CD14-positive monocyte (primary cell): Measurements from ENCODE around the gene TSGA10IP. TPM values are rescaled to one million over a fixed set of nuclear protein-coding genes. Genes with fewer than 3 reads are reported as not detected.

Experiments used
- DNase-seq, 3 donors: peaks; one replicate each; pipeline ENCODE4 v3.0.0-alpha.2; 2011 to 2022
- H2AFZ ChIP-seq: 2 replicates; pipeline ENCODE4 v1.6.0; 2012; ENCODE audit warnings: mild to moderate bottlenecking, low read depth, low read length, inconsistent platforms; ENCODE audit not compliant: insufficient read depth, poor library complexity, severe bottlenecking
- H3K27ac ChIP-seq, 2 donors: 1 replicate in 1 of 2; 2 replicates in 1 of 2; pipeline ENCODE4 v1.5.1; 2012 to 2013; ENCODE audit warnings: low read length in 2 of 2, control low read depth in 1 of 2, inconsistent platforms in 1 of 2, low read depth in 1 of 2, mild to moderate bottlenecking in 1 of 2
- H3K27me3 ChIP-seq, 2 donors: one replicate each; pipeline versions ENCODE4 v1.6.0 to v1.6.1; 2011 to 2013; ENCODE audit warnings: low read length in 2 of 2; ENCODE audit not compliant: control insufficient read depth in 2 of 2, insufficient read depth in 2 of 2
- H3K36me3 ChIP-seq, 2 donors: replicated peaks in 1 of 2; 1 replicate in 1 of 2; 2 replicates in 1 of 2; pipeline versions ENCODE4 v1.5.1 to v1.6.1; 2012 to 2013; ENCODE audit warnings: low read length in 2 of 2, control low read depth in 1 of 2, inconsistent platforms in 1 of 2, mild to moderate bottlenecking in 1 of 2; ENCODE audit not compliant: insufficient read depth in 2 of 2, control insufficient read depth in 1 of 2
- H3K4me1 ChIP-seq, 2 donors: 1 replicate in 1 of 2; 2 replicates in 1 of 2; pipeline versions ENCODE4 v1.5.1 to v1.6.1; 2012 to 2013; ENCODE audit warnings: low read length in 2 of 2, control low read depth in 1 of 2, inconsistent platforms in 1 of 2, mild to moderate bottlenecking in 1 of 2, moderate library complexity in 1 of 2; ENCODE audit not compliant: insufficient read depth in 2 of 2, control insufficient read depth in 1 of 2
- H3K4me2 ChIP-seq: replicated peaks from 2 replicates; pipeline ENCODE3; 2012; ENCODE audit warnings: low read length, moderate library complexity, mild to moderate bottlenecking; ENCODE audit not compliant: poor library complexity, severe bottlenecking; ENCODE audit errors: extremely low read depth
- H3K4me3 ChIP-seq, 3 experiments: fragments of 200-600 bp in 1 of 3; sonication (generic) in 1 of 3; replicated peaks in 1 of 3; 1 replicate in 2 of 3; 2 replicates in 1 of 3; pipeline ENCODE4 v1.5.1; 2011 to 2013; ENCODE audit warnings: low read length in 3 of 3, mild to moderate bottlenecking in 3 of 3, control low read depth in 2 of 3, low read depth in 2 of 3, inconsistent platforms in 1 of 3, moderate library complexity in 1 of 3
- H3K79me2 ChIP-seq: 2 replicates; pipeline ENCODE4 v1.6.0; 2012; ENCODE audit warnings: mild to moderate bottlenecking, control low read depth, inconsistent platforms, low read length, moderate library complexity; ENCODE audit not compliant: insufficient read depth
- H3K9ac ChIP-seq: 2 replicates; pipeline ENCODE4 v1.6.0; 2017; ENCODE audit warnings: low read length, mild to moderate bottlenecking; ENCODE audit not compliant: insufficient read depth, poor library complexity, severe bottlenecking
- H3K9me3 ChIP-seq, 2 donors: replicated peaks in 1 of 2; 1 replicate in 1 of 2; 2 replicates in 1 of 2; pipeline versions ENCODE4 v1.5.1 to v1.6.1; 2012 to 2013; ENCODE audit warnings: low read length in 2 of 2, control low read depth in 1 of 2; ENCODE audit not compliant: control insufficient read depth in 1 of 2, insufficient read depth in 1 of 2
- H4K20me1 ChIP-seq: 2 replicates; pipeline ENCODE4 v1.6.0; 2012; ENCODE audit warnings: mild to moderate bottlenecking, low read length, control low read depth, moderate library complexity; ENCODE audit not compliant: insufficient read depth
- H3K27ac Mint-ChIP-seq, 7 donors: one replicate each; pipeline ENCODE4 v1.8.0; 2020; ENCODE audit warnings: mild to moderate bottlenecking in 7 of 7, mixed read lengths in 7 of 7, moderate library complexity in 6 of 7, inconsistent platforms in 2 of 7
- H3K27me3 Mint-ChIP-seq, 3 donors: one replicate each; pipeline ENCODE4 v1.8.0; 2021 to 2022; ENCODE audit warnings: low read depth in 3 of 3, mild to moderate bottlenecking in 3 of 3, mixed read lengths in 3 of 3, moderate library complexity in 3 of 3, inconsistent platforms in 1 of 3
- H3K36me3 Mint-ChIP-seq, 2 donors: one replicate each; pipeline ENCODE4 v1.8.0; 2020; ENCODE audit warnings: mixed read lengths in 2 of 2, inconsistent platforms in 1 of 2, mild to moderate bottlenecking in 1 of 2
- H3K4me1 Mint-ChIP-seq: one replicate; pipeline ENCODE4 v1.8.0; 2020; ENCODE audit warnings: mild to moderate bottlenecking, mixed read lengths
- H3K4me3 Mint-ChIP-seq, 2 donors: one replicate each; pipeline ENCODE4 v1.8.0; 2020; ENCODE audit warnings: mild to moderate bottlenecking in 2 of 2, mixed read lengths in 2 of 2, moderate library complexity in 1 of 2
- H3K9me3 Mint-ChIP-seq, 7 donors: one replicate each; pipeline ENCODE4 v1.8.0; 2020 to 2022; ENCODE audit warnings: mixed read lengths in 7 of 7, mild to moderate bottlenecking in 6 of 7, moderate library complexity in 6 of 7, inconsistent platforms in 2 of 7
- WGBS: methylation state at CpG from one replicate; pipeline ENCODE4 v1.1.5; 2013; ENCODE audit warnings: missing lambda C conversion rate; ENCODE audit not compliant: insufficient coverage; 5-methylcytosine and 5-hydroxymethylcytosine counted together
- intact Hi-C, 2 donors: fragments of 100-400 bp; cut with micrococcal nuclease; formaldehyde crosslinking; loops; one replicate each; pipeline versions ENCODE4 v1.15.0 to v1.15.1; 2023
- polyA plus RNA-seq, 3 donors: library from polyadenylated mRNA; depleted of rRNA in 1 of 3; unstranded in 2 of 3; stranded (reverse) in 1 of 3; fragments of 300-500 nt in 2 of 3; fragments of >200 nt in 1 of 3; fragmentation: Illumina TruSeq in 2 of 3; gene quantifications; 1 replicate in 2 of 3; 2 replicates in 1 of 3; pipeline ENCODE4 v1.2.3, GENCODE V29; 2012 to 2021
- TF ChIP-seq, protein P1 (sequence below): fragments of 200-600 bp; IDR thresholded peaks from one replicate; pipeline ENCODE4 v1.8.0; 2022; ENCODE audit warnings: antibody characterized with exemption, mild to moderate bottlenecking

The TSGA10IP gene
- polyA plus RNA-seq, 3 donors: 0.67 to 0.71 TPM; not detected in 1

DNA sequence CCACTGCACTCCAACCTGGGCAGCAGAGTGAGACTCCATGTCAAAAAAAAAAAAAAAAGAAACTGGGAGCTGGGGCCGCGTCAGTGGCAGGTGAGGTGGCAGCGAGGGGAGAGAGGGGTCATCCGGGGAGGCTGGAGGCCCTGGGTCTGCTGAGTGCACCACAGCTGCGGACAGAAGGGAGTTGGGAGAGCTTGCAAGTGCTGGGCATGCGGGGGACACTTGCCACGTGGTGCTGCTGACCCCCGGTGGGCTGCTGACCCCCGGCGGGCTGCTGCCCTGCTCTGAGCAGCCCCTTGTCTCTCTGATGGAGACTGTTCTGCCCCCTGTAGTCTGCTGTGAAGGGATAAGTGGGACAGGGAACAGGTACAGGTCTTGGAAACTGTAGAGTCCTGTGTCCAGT lies 23.4 kb upstream of the TSGA10IP start:
- DNase-seq: no peak
- peaks cover 30 to 38% of the 10 kb centered on the region in 2 donors for H3K4me1 ChIP-seq
- Mint-ChIP-seq H3K36me3 (peaks cover 30 to 34% of the 10 kb centered on the region in 2 donors), H3K9me3 (no peaks in the 10 kb centered on the region), H3K4me3 (no peak overlapping the region), H3K4me1 (peaks cover 30% of the 10 kb centered on the region), H3K27me3 (peaks cover 0 to 2% (median 1%) of the 10 kb centered on the region in 3 donors), H3K27ac (peak overlapping the region in 2 of 7 donors; percentile 54 to 61)
- H3K27me3 ChIP-seq: no peaks in the 10 kb centered on the region
- no peak overlapping the region for H3K27ac ChIP-seq
- H3K9ac ChIP-seq: no peak overlapping the region
- peaks cover 36% of the 10 kb centered on the region for H3K79me2 ChIP-seq
- H3K4me3 ChIP-seq: no peak overlapping the region
- H3K4me2 ChIP-seq: no peak overlapping the region
- no peaks in the 10 kb centered on the region for H4K20me1 ChIP-seq
- TF ChIP-seq, protein P1, sequence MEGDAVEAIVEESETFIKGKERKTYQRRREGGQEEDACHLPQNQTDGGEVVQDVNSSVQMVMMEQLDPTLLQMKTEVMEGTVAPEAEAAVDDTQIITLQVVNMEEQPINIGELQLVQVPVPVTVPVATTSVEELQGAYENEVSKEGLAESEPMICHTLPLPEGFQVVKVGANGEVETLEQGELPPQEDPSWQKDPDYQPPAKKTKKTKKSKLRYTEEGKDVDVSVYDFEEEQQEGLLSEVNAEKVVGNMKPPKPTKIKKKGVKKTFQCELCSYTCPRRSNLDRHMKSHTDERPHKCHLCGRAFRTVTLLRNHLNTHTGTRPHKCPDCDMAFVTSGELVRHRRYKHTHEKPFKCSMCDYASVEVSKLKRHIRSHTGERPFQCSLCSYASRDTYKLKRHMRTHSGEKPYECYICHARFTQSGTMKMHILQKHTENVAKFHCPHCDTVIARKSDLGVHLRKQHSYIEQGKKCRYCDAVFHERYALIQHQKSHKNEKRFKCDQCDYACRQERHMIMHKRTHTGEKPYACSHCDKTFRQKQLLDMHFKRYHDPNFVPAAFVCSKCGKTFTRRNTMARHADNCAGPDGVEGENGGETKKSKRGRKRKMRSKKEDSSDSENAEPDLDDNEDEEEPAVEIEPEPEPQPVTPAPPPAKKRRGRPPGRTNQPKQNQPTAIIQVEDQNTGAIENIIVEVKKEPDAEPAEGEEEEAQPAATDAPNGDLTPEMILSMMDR: no peak
- H2AFZ ChIP-seq: no peak overlapping the region
- intact Hi-C loops: loop anchor here in 1 of 2 donors (5.0 kb wide), 2 partner anchors 35 to 40 kb away; partner anchors contain the start of genes FIBP and SART1
- H3K36me3 ChIP-seq: peaks cover 12 to 28% of the 10 kb centered on the region in 2 donors
- 100% methylated on average over 10 of the region's 10 CpGs for WGBS
- H3K9me3 ChIP-seq: no peaks in the 10 kb centered on the region

- WGBS: 27% methylated on average over 2 of the region's 3 CpGs
- no peak for DNase-seq
- Mint-ChIP-seq H3K27me3 (peaks cover 0 to 2% (median 1%) of the 10 kb centered on the region in 3 donors), H3K27ac (peak overlapping the region in 2 of 7 donors; percentile 42 to 51), H3K4me3 (peak overlapping the region in 1 of 2 donors; percentile 9), H3K9me3 (no peaks in the 10 kb centered on the region), H3K4me1 (peaks cover 29% of the 10 kb centered on the region), H3K36me3 (peaks cover 26 to 30% of the 10 kb centered on the region in 2 donors)
- no peaks in the 10 kb centered on the region for H3K9me3 ChIP-seq
- intact Hi-C loops: loop anchor here in 1 of 2 donors (5.0 kb wide), 2 partner anchors 35 to 40 kb away; partner anchors contain the start of genes FIBP and SART1
- H3K27ac ChIP-seq: no peak overlapping the region
- peaks cover 12 to 28% of the 10 kb centered on the region in 2 donors for H3K36me3 ChIP-seq
- TF ChIP-seq, protein P1: no peak
- peaks cover 29 to 38% of the 10 kb centered on the region in 2 donors for H3K4me1 ChIP-seq
- H3K79me2 ChIP-seq: peaks cover 29% of the 10 kb centered on the region
- no peaks in the 10 kb centered on the region for H4K20me1 ChIP-seq
- H2AFZ ChIP-seq: no peak overlapping the region
- no peak overlapping the region for H3K9ac ChIP-seq
- H3K27me3 ChIP-seq: no peaks in the 10 kb centered on the region
- H3K4me2 ChIP-seq: no peak overlapping the region
- no peak overlapping the region for H3K4me3 ChIP-seq
These were observed 22.7 kb upstream of the TSGA10IP start for GRCh38 chr11:65922565-65922964.
